Right atrium auricular region (tissue), 2 donors: ENCODE results near the gene TMEM222. TPM values are rescaled to one million over a fixed set of nuclear protein-coding genes. Genes with fewer than 3 reads are reported as not detected.

ENCODE experiments used
- DNase-seq: peaks from one replicate; pipeline ENCODE4 v3.0.0-alpha.2; 2019; ENCODE audit warnings: low spot score
- H3K27ac ChIP-seq, 2 donors: fragments of 200-600 bp; sonication (generic); 1 replicate in 1 of 2; 2 replicates in 1 of 2; pipeline ENCODE4 v1.5.1; 2016 to 2019
- H3K27me3 ChIP-seq, 2 donors: fragments of 200-600 bp; sonication (generic); one replicate each; pipeline versions ENCODE4 v1.5.1 to v1.6.0; 2017 to 2019
- H3K36me3 ChIP-seq: fragments of 200-600 bp; sonication (generic); one replicate; pipeline ENCODE4 v1.5.1; 2016
- H3K4me1 ChIP-seq, 2 donors: fragments of 200-600 bp; sonication (generic); one replicate each; pipeline versions ENCODE4 v1.5.1 to v1.6.0; 2017 to 2019
- H3K4me3 ChIP-seq, 2 donors: fragments of 200-600 bp; sonication (generic); 1 replicate in 1 of 2; 2 replicates in 1 of 2; pipeline ENCODE4 v1.5.1; 2017 to 2019; ENCODE audit warnings: mild to moderate bottlenecking in 1 of 2, moderate library complexity in 1 of 2
- H3K9me3 ChIP-seq, 2 donors: fragments of 200-600 bp; sonication (generic); one replicate each; pipeline ENCODE4 v1.5.1; 2019
- CTCF ChIP-seq, 2 donors: fragments of 200-600 bp; sonication (generic); IDR thresholded peaks; one replicate each; pipeline ENCODE4 v1.5.1; 2019; ENCODE audit warnings: antibody characterized with exemption in 2 of 2
- total RNA-seq, 2 donors: library from RNA; depleted of rRNA; stranded (reverse); fragments of >200 nt; gene quantifications; one replicate each; pipeline ENCODE4 v1.1.0, GENCODE V29; 2016

The TMEM222 gene
- total RNA-seq, 2 donors from 2014 or later: 13.6 to 24.3 TPM

- no peak for TF ChIP-seq CTCF (IDR thresholded peaks at IDR 0.05)
- Histone ChIP-seq H3K4me1 (peaks cover 0 to 23% of the 10 kb centered on the region in 2 donors), H3K4me3 (no peak overlapping the region), H3K9me3 (no peaks in the 10 kb centered on the region), H3K27ac (no peak overlapping the region), H3K36me3 (peaks cover 96% of the 10 kb centered on the region), H3K27me3 (no peaks in the 10 kb centered on the region)
- no peak for DNase-seq
Measured at GRCh38 chr1:27359822-27360158, 37.8 kb downstream of the TMEM222 start.

GRCh38 chr1:27360159-27361043 lies 38.4 kb downstream of the TMEM222 start:
- Histone ChIP-seq H3K36me3 (peaks cover 92% of the 10 kb centered on the region), H3K9me3 (no peaks in the 10 kb centered on the region), H3K4me3 (peak overlapping the region; percentile 1 to 35), H3K27me3 (no peaks in the 10 kb centered on the region), H3K27ac (peak overlapping the region in 1 of 2 donors; percentile 41), H3K4me1 (peaks cover 0 to 28% of the 10 kb centered on the region in 2 donors)
- no peak for DNase-seq
- no peak for TF ChIP-seq CTCF (IDR thresholded peaks at IDR 0.05)

- Histone ChIP-seq H3K9me3 (no peaks in the 10 kb centered on the region), H3K4me3 (no peak overlapping the region), H3K4me1 (peaks cover 0 to 28% of the 10 kb centered on the region in 2 donors), H3K27me3 (no peaks in the 10 kb centered on the region), H3K36me3 (peaks cover 86% of the 10 kb centered on the region), H3K27ac (no peak overlapping the region)
- no peak for TF ChIP-seq CTCF (IDR thresholded peaks at IDR 0.05)
- DNase-seq: no peak
Measured at GRCh38 chr1:27361044-27361402, 39.1 kb downstream of the TMEM222 start.

- H3K4me1 ChIP-seq: peaks cover 0 to 28% of the 10 kb centered on the region in 2 donors
- no peaks in the 10 kb centered on the region for H3K27me3 ChIP-seq
- H3K4me3 ChIP-seq: no peak overlapping the region
- no peaks in the 10 kb centered on the region for H3K9me3 ChIP-seq
- H3K27ac ChIP-seq: no peak overlapping the region
- peaks cover 80% of the 10 kb centered on the region for H3K36me3 ChIP-seq
- DNase-seq: no peak
- TF ChIP-seq CTCF (IDR thresholded peaks at IDR 0.05): no peak
Measured at GRCh38 chr1:27361553-27361952, 39.6 kb downstream of the TMEM222 start.

GRCh38 chr1:27363766-27364695 lies 42.1 kb downstream of the TMEM222 start:
- DNase-seq: no peak
- peaks cover 56% of the 10 kb centered on the region for H3K36me3 ChIP-seq

More at GRCh38 chr1:27363766-27364695, 42.1 kb downstream of the TMEM222 start:
- TF ChIP-seq CTCF (IDR thresholded peaks at IDR 0.05): no peak
- H3K27me3 ChIP-seq: no peaks in the 10 kb centered on the region
- no peaks in the 10 kb centered on the region for H3K9me3 ChIP-seq
- no peak overlapping the region for H3K4me3 ChIP-seq
- H3K27ac ChIP-seq: no peak overlapping the region
- H3K4me1 ChIP-seq: peaks cover 0 to 39% of the 10 kb centered on the region in 2 donors
